Ovary (tissue), 9 donors: ENCODE data around the gene UCN3. TPM values are rescaled to one million over a fixed set of nuclear protein-coding genes. Genes with fewer than 3 reads are reported as not detected.

Experiments used
- DNase-seq, 5 donors: peaks; one replicate each; pipeline ENCODE4 v3.0.0-alpha.2; 2019 to 2020
- H3K27ac ChIP-seq, 2 donors: fragments of 200-600 bp; one replicate each; pipeline versions ENCODE4 v1.5.1 to v1.8.0; 2019 to 2022
- H3K27me3 ChIP-seq: fragments of 200-600 bp; one replicate; pipeline ENCODE4 v1.8.0; 2022
- H3K36me3 ChIP-seq: fragments of 200-600 bp; sonication (generic); one replicate; pipeline ENCODE4 v1.5.1; 2019
- H3K4me1 ChIP-seq: one replicate; pipeline ENCODE4 v1.8.1; 2013; ENCODE audit warnings: mild to moderate bottlenecking, moderate library complexity; ENCODE audit not compliant: insufficient read depth
- H3K4me3 ChIP-seq: fragments of 200-600 bp; sonication (generic); one replicate; pipeline ENCODE4 v1.5.1; 2017
- H3K9me3 ChIP-seq, 2 donors: fragments of 200-600 bp in 1 of 2; sonication (generic) in 1 of 2; one replicate each; pipeline versions ENCODE4 v1.5.1 to v1.8.1; 2013 to 2019; ENCODE audit warnings: mild to moderate bottlenecking in 1 of 2, moderate library complexity in 1 of 2
- EP300 ChIP-seq: sonication (generic); formaldehyde crosslinking; IDR thresholded peaks from one replicate; pipeline ENCODE4 v1.6.1; 2017; ENCODE audit warnings: antibody characterized with exemption
- POLR2A ChIP-seq: fragments of 450-650 bp; IDR thresholded peaks from one replicate; pipeline ENCODE4 v1.6.1; 2017; ENCODE audit warnings: antibody characterized with exemption, mild to moderate bottlenecking, moderate library complexity
- WGBS, 3 donors: extraction: QIAGEN DNeasy Blood & Tissue Kit in 1 of 3; methylation state at CpG; one replicate each; pipeline versions ENCODE4 v1.1.5 to v1.1.7; 2013 to 2017; 5-methylcytosine and 5-hydroxymethylcytosine counted together
- intact Hi-C, 4 donors: fragments of 100-400 bp; cut with DNase I; formaldehyde crosslinking; loops; one replicate each; pipeline versions ENCODE4 v1.11.0 to v1.15.1; 2022 to 2023
- polyA plus RNA-seq, 2 donors: library from polyadenylated mRNA; stranded (reverse); fragments of 200-250 nt in 1 of 2; fragments of 350-450 nt in 1 of 2; fragmentation: Illumina TruSeq in 1 of 2; extraction: RNeasy Lipid Tissue Mini Kit (QIAGEN cat#74804) in 1 of 2; gene quantifications; one replicate each; pipeline ENCODE4 v1.2.3, GENCODE V29; 2013 to 2014
- total RNA-seq, 7 donors: library from RNA; depleted of rRNA in 2 of 7; stranded (reverse); fragments of >200 nt in 2 of 7; fragmentation: NEBNext Ultra II Directional in 3 of 7; extraction: Animal tissue kit (Norgen Biotek cat#: 25700) in 3 of 7; gene quantifications; one replicate each; pipeline versions ENCODE4 v1.1.0 to v1.2.4, GENCODE V29; 2016 to 2023
- TF ChIP-seq, protein P1 (sequence below), 3 donors: fragments of 450-650 bp in 2 of 3; fragments of 200-600 bp in 1 of 3; IDR thresholded peaks; one replicate each; pipeline versions ENCODE4 v1.5.1 to v1.8.0; 2016 to 2022; ENCODE audit warnings: antibody characterized with exemption in 3 of 3, mild to moderate bottlenecking in 1 of 3
- donor health status: DM: no; HTN: no; CAD: no; lungs with moderate emphysema.
- donor health status: DM: no; HTN: no; CAD: no.
- donor health status: Bipolar disorder and iron deficiency.
- donor health status: DM: yes; HTN: yes; CAD: no.
- donor health status: DM: no; HTN: no; CAD: no.
- donor health status: DM: yes; HTN: yes; CAD: no.

Gene UCN3
- total and polyA plus RNA-seq, 9 donors, result not detected

DNA sequence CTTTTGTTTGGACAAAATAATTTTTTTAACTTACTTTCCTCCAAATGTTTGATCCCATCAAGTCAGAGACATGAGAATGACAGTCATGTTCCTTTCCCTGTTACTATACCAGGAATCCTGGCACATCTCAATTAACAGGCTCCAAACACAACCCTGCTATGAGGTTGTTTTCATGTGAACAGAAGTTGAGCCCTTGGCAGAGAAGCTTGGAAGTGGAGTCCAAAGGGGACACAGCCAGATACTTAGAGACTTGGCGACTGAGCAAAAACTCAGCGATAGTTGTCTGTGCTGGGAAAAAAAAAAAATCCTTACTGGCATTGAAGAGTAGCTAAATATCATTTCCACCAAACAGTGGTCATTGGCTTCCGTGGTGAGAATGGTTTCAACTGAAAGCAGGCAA, 27.0 kb downstream of the UCN3 start:
- intact Hi-C loops, result no loop called here
- 90 to 96% (median 94%) methylated on average over 3 of the region's 3 CpGs for WGBS, 3 donors
- Histone ChIP-seq H3K27me3 (no peaks in the 10 kb centered on the region), H3K36me3 (no peaks in the 10 kb centered on the region), H3K27ac (no peak overlapping the region), H3K9me3 (no peaks in the 10 kb centered on the region), H3K4me3 (no peak overlapping the region), H3K4me1 (no peaks in the 10 kb centered on the region)
- DNase-seq, result no peak
- no peak for TF ChIP-seq EP300
- no peak for TF ChIP-seq POLR2A
- TF ChIP-seq, protein P1, sequence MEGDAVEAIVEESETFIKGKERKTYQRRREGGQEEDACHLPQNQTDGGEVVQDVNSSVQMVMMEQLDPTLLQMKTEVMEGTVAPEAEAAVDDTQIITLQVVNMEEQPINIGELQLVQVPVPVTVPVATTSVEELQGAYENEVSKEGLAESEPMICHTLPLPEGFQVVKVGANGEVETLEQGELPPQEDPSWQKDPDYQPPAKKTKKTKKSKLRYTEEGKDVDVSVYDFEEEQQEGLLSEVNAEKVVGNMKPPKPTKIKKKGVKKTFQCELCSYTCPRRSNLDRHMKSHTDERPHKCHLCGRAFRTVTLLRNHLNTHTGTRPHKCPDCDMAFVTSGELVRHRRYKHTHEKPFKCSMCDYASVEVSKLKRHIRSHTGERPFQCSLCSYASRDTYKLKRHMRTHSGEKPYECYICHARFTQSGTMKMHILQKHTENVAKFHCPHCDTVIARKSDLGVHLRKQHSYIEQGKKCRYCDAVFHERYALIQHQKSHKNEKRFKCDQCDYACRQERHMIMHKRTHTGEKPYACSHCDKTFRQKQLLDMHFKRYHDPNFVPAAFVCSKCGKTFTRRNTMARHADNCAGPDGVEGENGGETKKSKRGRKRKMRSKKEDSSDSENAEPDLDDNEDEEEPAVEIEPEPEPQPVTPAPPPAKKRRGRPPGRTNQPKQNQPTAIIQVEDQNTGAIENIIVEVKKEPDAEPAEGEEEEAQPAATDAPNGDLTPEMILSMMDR (IDR thresholded peaks at IDR 0.05), result no peak

- Histone ChIP-seq H3K27me3 (no peaks in the 10 kb centered on the region), H3K36me3 (no peaks in the 10 kb centered on the region), H3K9me3 (no peaks in the 10 kb centered on the region), H3K4me1 (no peaks in the 10 kb centered on the region), H3K27ac (no peak overlapping the region), H3K4me3 (no peak overlapping the region)
- intact Hi-C loops, result no loop called here
- no peak for DNase-seq
- TF ChIP-seq POLR2A (no peak), EP300 (no peak)
- TF ChIP-seq, protein P1 (IDR thresholded peaks at IDR 0.05), result no peak
- 91 to 95% (median 95%) methylated on average over 14 of the region's 14 CpGs for WGBS, 3 donors
These were observed 28.8 kb downstream of the UCN3 start for GRCh38 chr10:5393529-5393928.

GRCh38 chr10:5395168-5395567, 30.4 kb downstream of the UCN3 start:
- Histone ChIP-seq H3K4me3 (no peak overlapping the region), H3K27me3 (no peaks in the 10 kb centered on the region), H3K4me1 (no peaks in the 10 kb centered on the region), H3K9me3 (no peaks in the 10 kb centered on the region), H3K36me3 (no peaks in the 10 kb centered on the region), H3K27ac (no peak overlapping the region)
- WGBS, 3 donors, result 84 to 90% (median 87%) methylated on average over 18 of the region's 18 CpGs
- intact Hi-C loops, result no loop called here
- TF ChIP-seq EP300, result no peak
- TF ChIP-seq, protein P1 (IDR thresholded peaks at IDR 0.05), result no peak
- TF ChIP-seq POLR2A, result no peak
- no peak for DNase-seq

DNA sequence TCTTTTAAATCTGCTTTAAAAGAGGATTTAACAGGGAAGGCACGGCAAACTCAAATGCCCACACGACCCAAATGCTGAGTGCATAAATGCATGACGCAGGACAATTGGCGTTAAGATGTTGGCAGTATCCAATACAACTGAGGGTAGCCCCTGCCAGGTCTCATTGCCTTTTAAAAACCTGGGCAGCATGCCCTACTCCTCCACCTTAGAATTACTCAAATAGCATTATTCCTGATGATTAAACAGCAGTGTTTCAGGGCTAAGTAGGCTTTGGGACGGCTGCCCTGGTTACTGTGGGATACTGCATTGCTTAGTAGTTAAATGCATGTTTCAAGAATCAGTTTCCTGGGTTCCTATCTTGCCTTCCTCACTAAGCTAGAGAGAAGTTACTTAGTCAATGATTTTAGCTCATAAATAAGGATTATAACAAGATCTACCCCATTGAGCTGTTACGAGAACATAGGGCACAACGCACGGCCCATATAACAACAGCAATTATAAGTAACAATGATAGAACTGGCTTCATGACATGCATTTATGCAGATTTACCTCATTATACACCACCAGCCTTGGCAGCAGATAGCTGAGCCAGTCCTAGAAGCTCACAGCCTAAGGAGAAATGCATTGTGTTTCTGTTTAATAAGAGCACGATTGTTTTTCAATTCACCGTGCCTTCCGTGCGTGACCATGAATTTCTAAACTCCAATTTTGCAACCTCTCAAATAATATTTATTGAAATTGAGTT, 32.0 kb downstream of the UCN3 start:
- H3K4me3 ChIP-seq, result no peak overlapping the region
- H3K9me3 ChIP-seq, result no peaks in the 10 kb centered on the region
- H3K27ac ChIP-seq, result no peak overlapping the region
- H3K4me1 ChIP-seq, result no peaks in the 10 kb centered on the region
- no peaks in the 10 kb centered on the region for H3K36me3 ChIP-seq
- WGBS, 3 donors, result 50 to 76% (median 58%) methylated on average over 12 of the region's 12 CpGs
- H3K27me3 ChIP-seq, result no peaks in the 10 kb centered on the region
- DNase-seq, result no peak
- TF ChIP-seq EP300 (no peak), POLR2A (no peak)
- TF ChIP-seq, protein P1 (IDR thresholded peaks at IDR 0.05), result no peak
- intact Hi-C loops, result no loop called here
